OCI-LY3 (cell line): ENCODE measurements around the gene SRGAP1.

Source experiments
- CTCF ChIP-seq: fragments of 200-600, 300-600 bp; sonication (generic); IDR thresholded peaks from 2 replicates; pipeline ENCODE4 v1.5.1; 2014; ENCODE audit warnings: antibody characterized with exemption, low read length, low read depth
- EZH2phosphoT487 ChIP-seq: fragments of 200-600 bp; shearing (Covaris generic); IDR thresholded peaks from 2 replicates; pipeline ENCODE4 v1.6.1; 2018; ENCODE audit warnings: antibody characterized with exemption, mixed run types, low read depth

GRCh38 chr12:64207453-64207852 is 363.0 kb downstream of the SRGAP1 start:
- TF ChIP-seq CTCF = no peak
- no peak for TF ChIP-seq EZH2phosphoT487
